NCI-H460 (cell line): ENCODE results near the gene C16orf95. TPM values are rescaled to one million over a fixed set of nuclear protein-coding genes. Genes with fewer than 3 reads are reported as not detected.

Experiments used
- DNase-seq: peaks from one replicate; pipeline ENCODE4 v3.0.0-alpha.2; 2016; ENCODE audit warnings: low read depth; ENCODE audit errors: extremely low read depth
- total RNA-seq: library from RNA; depleted of rRNA; stranded (reverse); fragments of >200 nt; shearing (Covaris generic); gene quantifications from 2 replicates; pipeline ENCODE4 v1.2.3, GENCODE V29; 2014

The C16orf95 gene
- total RNA-seq, 1 experiment from 2014 or later, result 2.8 TPM

DNA sequence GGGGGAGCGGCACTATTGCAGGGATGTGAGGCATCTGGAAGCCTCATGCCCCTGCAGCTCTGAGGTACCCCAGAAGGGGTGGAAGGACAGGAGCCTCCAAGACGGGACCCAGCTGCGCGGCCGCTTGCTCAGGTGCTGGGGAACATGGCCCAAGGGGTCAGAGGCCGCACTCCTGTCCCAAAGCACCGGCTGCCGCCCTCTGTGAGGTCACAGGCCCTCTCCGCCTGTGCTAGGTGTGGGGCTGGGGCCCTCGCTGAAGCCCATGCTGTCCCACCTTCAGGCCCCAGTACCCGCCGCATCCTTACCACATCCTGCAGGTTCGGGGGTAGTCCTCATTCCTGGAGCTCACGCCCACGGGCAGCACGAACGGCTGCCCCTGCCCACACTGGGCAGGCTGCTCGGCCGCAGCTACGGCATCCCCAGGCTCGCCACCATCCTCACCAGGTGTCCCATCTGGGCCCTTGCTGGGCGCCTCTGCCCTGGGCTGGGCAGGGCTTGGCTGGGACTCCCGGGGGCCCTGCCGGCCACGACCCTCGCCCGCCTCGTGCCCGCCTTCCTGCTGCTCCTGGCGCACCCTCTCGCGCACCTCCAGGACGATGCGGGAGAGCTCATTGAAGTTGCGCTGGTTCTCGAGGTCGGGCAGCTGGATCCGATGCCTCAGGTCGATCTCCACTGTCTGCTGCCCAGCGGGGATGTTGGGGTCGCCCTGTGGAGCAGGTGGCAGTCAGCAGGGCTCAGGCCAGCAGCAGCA is 16.6 kb upstream of the C16orf95 start:
- no peak for DNase-seq

DNA sequence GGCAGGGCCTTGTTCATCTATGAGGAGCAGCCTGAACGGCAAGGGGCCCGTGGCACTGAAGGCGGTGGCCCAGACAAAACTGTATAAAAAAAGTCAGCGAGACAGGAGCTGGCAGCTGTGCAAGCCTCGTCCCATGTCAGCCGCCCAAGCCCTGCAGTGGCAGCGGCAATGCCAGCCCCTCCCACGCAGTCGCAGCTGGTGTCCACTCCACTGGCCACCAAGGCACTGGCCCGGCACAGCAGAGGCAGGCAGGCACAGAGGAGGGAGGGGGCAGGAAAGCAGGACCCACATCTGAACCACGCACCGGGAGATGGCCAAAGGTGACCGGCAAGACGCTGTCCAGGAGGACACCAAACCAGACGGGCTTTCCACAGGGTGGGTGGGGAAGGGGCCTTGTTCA is 15.9 kb upstream of the C16orf95 start:
- no peak for DNase-seq

DNA sequence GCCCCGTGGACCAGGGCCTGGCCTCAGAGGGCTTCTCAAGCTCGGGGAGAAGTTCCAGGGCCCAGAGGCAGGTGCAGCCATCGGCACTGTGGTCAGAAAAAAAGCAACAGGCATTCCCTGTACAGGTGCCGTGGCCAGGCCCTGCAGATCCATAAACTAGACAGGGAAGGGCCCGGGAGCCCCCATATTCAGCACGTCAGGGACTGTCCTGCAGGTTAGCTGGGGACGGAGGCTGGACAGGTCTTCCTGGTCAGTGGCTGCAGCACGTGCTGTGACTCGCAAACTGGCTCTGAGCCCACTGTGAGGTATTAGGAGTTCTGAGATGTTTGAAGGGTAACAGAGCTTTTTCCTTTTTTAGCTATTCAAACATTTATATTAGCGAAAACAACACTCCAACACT is 15.0 kb upstream of the C16orf95 start:
- no peak for DNase-seq

DNA sequence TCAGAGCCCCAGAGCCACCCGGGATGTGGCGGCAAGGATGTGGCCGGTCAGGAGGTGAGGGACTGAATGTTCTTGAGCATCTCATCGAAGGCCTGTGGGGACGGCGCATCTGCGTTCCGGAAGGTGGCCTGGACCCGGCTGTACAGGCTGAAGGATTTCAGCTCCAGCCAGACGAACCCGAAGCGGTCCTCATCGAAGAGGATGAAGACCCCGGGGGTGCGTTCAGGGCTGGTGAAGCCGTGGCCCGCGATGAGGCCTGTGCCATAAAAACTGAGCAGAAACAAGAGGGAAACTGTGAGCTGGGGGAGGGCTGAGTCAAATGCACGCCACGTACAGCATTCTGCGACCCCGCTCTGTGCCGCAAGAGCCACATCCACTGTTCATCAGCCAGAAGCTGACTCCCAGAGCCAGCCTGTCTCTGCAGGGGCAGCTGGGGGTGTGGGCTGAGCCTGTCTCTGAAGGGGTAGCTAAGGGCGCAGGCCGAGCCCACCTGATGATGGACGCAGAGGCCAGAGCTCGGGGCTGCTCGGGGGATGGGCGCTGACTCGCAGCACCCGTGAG is 14.1 kb upstream of the C16orf95 start:
- DNase-seq, result no peak

DNA sequence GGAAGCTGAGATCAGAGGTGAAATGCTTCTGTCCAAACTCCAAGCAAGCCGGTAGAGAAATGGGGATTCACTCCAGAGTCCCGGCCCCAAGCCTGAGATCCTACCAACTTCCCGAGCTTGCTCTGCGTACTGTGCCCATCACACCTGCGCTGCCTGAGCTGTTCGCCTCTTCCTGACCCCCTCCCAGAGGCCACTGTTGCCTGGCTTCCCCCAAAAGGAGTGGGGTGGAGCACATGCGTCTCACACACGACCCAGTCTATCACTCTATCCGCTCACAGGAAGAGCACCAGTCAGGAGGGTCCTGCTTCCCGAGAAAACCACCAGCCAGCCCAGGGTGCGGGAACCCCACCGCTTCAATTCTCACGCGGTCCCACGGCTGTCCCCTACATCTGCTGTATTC is 13.5 kb upstream of the C16orf95 start:
- DNase-seq, result no peak

DNA sequence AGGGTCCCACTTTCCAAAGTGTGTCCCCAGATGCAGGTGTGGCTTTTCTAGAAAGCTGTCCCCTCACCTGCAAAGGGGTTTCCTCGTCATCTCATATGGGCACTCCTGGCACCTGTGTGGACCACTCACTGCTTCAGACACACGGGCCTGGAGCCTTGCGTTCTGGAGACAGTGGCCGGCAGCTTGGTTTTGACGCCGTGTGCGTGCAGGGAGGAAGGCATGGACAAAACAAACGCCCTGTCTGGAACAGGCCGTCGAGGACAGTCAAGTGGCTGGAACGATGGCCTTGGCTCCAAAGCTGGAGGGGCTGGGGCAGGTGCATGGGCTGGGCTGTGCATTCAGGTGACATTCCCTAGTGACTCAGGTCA is 13.0 kb upstream of the C16orf95 start:
- DNase-seq, result no peak

DNA sequence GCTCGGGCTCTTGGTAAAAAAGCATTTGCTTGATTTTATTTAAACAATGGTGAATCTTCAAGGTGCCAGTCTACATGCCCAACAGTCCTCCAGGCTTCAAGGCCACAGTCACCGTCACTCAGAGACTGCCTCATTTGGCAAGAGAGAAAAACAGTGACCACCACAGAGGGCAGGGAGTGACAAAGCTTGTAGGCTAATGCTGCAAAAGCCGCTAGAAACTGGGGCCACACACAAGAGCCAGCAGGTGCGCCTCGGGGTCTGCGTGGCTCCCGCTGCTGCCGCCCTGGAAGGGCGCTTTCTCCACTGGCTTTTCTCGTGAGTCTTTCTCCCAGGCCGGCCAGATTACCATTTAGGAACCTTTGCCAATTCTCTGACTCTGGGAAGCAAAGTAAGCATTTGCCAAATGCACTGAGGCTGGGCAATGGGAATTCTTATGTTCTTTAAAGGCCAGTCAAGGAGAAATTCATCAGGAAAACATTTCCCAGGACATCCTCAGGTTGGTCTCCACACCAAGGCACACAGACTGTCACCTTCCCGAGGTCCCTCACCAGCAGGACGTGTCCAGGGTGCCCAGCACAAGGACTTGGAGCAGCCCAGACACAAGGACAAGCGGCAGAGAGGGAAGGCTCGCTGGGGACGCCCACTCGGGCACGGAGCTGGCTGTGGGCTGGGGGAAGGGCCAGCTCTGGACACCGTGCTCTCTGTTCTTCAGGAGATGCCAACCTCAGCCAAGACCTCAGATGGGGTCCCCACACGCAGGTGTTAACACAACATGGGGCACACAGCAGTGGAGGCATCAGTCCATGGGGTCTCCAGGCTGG is 12.5 kb upstream of the C16orf95 start:
- no peak for DNase-seq

DNA sequence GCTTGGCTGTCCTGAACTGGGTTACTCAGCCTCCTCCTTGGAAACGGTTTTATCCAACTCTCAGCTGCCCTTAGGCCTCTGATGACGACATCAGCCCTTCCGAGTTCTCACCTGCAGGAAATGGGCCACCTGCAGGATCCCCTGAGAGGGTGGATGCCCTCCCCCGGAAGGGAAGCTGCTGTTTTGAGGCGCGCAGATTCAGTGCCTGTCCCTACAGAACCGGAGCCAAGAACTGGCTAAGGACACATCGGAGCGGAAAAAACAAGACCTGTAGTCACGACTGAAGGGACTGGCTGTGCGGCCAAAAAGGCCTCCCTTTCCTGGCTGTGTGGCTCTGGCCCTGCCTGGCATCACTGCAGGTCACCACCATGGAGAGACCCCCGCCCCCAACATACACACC is 11.7 kb upstream of the C16orf95 start:
- no peak for DNase-seq

DNA sequence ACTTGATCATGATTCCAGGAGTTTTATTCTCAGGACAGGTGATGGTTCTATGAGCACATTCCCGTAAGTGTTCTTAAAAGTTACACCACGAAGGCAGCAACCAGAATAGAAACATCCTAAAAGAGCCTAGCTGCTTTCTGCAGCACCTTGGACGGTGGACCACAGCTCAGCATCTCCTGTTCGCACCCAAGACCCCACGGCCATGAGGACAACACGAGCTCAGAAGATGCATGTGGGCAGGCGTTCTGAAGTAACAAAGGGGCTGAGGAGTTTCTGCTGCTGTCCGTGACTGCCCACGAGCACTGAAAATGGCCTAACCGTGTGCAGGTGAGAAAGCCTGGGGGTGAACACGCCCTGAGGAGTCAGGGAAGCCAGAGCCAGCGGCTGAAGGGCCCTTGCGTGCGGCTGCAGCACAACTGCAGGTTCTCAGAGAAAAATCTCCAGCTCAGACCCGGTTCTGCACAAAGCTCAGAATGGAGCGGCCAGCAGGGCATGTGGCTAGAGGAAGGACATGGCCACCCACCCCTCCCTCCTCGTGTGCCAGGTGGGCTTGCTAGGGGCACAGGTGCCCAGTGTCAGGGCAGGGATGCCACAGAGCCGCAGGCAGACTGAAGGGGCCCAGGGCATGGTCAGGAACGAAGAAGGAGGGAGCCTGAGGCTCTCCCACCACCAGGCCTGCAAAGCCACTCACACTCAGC is 10.8 kb upstream of the C16orf95 start:
- no peak for DNase-seq

DNA sequence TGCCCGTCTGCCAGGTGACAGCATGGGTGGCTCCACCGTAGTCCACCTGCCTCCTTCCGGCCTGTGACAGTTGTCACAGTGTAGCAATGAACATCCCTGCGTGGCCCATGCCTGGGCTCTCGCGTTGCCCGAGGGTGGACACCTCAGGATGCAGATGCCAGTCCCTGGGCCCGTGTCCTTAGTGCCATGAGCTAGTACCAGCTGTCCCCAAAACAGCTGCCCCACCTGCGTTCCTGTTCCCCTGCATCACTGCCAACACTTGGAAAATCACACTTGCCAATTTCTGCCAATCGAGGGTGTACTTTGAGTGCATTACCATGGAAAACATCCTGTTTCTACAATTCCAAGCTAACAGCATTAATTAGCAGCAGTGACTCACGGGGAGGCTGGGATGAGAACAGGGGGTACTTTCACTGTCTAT is 9.0 kb upstream of the C16orf95 start:
- no peak for DNase-seq

DNA sequence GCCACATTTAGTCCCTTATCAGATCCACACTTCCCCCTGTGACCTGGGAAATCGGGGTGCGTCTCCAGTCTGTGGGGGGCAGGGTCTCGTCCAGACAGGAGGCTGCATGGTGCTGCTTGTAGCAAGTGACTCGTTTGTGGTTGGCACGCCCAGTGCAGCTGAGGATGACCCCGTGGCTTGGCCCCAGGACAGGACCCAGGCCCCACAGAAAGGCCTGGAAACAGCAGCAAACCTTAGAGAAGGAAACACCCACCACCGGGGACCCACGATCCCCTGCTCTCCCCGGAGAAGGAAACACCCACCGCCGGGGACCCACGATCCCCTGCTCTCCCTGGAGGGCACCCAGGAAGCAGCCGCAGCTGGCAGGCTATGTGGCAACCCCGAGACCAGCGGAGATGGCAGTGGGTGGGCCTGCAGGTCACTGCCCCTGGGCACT is 8.2 kb upstream of the C16orf95 start:
- no peak for DNase-seq

DNA sequence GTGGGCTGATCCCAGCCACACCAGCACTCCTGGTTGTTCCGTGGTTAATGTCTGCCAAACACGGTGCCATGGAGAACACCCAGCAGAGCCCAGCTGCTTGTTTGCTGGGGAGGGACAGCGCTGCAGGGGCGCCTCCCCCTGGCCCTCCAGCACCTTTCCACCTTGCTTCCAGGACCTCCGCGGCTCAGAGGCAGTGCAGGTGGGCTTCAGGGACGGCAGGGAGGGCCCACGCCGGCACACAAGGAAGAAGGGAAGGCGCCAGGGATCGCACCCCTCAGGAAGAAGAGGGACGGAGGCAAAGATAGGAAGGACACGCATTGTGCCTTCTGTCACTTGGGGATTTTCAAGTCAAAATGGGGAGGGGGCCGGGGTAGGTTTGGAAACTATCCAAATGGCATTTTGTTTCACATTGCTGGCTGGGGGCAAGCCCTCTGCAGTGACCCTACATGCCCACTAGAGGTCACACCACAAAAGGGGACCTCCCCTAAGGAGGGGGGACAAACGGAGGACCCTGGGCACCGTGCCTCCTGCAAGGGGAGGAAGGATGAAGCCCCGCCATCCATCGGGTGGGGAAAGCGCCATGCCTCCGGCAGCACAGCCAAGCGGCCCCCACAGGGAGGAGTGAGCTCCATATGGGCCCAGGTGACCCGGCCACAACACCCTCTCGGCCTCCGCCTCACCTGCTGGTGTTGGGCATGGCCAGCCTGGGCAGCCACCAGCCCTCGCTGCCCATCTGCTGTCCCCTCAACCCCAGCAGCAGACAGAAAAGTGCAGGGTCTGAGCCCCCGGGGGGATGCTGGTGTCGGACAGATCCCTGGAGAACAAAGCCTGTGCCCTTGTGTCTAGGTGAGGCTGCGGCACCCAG is 7.5 kb upstream of the C16orf95 start:
- DNase-seq, result peak; percentile 11

DNA sequence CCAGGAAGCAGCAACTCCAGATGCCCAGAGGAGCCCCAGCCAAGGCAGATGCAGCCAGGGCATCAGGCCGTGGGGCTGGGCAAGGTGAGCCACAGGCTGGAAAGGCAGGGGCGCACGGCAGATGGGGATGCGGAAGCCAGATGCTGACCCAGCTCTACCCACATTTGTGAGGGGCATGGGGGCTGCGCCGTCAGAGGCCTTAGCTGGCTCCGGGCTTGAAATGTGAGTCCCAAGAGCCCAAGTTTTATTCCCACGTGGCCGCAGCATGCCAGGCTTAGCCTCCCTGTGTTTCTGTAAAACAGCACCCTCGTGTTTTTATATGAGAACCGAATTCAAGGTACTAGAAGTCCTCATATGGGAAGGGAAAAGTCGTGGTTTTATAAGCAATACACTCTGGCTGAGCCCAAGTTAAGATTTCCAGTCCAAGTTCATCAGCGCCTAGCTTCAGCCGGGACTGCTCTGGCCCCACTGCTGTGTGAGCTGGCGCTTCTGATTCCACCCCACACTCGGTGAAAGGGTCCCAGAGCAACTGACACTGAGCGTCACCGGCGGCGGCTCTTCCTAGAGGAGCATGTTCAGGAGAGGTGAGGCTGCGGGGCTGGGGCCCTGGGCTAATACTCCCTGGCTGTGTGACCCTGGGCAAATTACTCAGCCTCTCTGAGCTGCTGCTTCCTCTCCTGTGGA is 6.7 kb upstream of the C16orf95 start:
- no peak for DNase-seq

DNA sequence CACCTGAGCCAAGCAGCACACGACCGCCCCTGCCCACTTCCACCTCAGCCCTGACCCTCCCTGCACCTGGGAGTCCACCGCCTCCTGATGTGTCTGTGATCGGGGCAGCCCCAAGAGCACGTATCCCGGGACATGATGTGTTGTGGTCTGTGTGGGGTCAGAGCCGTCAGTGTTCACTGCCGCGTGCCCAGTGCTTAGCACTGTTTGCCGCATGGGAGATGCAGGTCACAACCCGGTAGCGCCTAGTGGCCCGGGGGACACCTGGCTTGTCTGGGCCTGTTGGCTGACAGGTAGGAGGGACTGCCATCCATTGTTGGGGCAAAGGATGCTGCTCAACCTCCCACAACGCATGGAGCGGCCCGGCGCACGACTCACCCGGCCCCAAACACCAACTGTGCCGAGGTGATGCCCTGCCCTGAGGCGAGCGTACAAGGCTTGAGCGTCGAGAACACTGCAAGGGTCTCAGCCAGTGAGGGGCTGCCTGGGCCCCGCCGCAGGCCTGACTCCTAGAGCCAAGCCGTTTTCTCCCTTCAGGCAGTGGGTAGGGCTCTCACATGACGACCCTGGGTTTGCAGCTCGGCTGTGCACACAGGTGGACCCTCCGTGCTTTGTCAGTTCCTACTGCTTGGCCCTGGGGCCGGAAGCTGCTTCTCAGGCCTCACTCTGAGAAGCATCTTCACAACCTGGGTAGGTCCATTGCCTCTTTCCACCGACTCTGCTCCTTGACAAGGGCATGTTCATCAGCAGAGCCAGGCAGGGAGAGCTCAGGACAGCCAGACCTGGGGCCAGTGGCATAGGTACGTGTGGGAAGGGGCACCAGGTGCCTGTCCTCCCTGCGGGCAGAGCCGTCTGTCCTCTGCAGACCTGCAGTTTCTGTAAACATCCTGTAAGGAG is 5.9 kb upstream of the C16orf95 start:
- DNase-seq, result no peak

DNA sequence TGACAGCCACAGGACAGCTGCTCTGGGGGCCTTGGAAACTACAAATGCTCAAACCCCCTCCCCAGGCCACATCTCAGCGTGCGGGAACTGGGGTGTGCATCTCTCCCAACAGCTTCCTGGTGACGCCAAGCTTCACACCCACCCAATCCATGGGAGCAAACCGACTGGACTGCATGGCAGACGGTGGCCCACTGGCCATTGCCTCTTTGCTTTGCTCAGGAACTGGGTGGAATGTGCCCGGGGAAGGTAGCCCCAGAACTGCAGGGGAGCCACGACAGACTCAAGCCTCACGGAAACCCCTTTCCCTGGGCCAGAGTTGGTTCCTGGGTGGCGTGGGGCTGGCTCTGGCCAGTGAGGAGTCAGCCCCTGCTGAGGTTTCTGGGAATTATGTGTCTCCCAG is 5.2 kb upstream of the C16orf95 start:
- no peak for DNase-seq

DNA sequence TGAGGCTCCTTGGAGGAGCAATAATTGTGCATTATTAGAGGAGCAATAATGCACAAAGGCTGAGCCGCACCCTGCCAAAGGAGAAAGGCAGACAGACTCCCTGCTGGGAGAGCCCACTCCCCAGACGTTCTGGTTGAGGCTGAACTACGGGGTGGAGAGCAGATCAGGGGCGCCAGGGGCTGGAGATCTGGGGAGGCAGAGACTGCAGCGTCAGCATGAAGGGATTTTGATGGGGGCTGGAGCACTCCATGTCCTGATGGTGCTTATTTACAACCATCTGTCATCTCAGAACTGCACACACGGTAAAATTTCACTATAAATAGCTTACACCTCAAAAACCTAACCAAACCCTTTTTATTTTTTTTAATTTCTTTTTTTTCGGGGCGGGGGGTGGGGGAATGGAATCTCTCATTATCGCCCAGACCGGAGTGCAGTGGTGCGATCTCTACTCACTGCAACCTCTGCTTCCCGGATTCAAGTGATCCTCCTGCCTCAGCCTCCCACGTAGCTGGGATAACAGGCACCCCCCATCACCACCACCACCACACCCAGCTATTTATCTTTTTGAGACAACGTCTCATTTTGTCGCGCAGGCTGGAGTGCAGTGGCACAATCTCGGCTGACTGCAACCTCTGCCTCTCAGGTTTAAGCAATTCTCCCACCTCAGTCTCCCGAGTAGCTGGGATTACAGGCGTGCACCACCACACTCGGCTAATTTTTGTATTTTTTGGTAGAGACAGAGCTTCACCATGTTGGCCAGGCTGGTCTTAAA is 4.3 kb upstream of the C16orf95 start:
- DNase-seq, result no peak

DNA sequence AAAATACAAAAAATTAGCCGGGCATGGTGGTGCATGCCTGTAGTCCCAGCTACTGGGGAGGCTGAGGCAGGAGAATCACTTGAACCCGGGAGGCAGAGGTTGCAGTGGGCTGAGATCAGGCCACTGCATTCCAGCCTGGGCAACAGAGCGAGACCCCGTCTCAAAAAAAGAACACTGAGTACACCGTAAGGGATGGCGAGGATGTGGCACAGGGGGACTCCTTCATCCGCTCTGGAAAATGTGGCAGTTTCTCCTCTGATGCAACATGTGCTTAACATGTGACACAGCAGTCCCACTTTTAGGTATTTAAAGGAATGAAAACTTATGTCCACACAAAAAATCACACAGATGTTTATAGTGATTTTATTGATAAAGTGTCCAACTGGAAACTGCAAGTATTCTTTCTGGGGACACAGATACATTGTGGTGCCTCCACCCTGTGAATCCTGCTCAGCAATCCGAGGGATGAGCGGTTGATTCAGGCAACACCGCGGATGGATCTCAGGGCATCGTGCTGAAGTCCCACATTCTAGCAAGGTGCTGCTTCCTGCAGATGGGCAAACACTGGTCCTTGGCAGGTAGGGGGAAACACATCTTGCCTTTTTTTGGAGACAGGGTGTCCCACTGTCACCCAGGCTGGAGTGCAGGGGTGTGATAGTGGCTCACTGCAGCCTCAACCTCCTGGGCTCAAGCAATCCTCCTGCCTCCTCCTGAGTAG is 3.5 kb upstream of the C16orf95 start:
- no peak for DNase-seq
